ENCODE measurements around the gene EPHB1.

DNA sequence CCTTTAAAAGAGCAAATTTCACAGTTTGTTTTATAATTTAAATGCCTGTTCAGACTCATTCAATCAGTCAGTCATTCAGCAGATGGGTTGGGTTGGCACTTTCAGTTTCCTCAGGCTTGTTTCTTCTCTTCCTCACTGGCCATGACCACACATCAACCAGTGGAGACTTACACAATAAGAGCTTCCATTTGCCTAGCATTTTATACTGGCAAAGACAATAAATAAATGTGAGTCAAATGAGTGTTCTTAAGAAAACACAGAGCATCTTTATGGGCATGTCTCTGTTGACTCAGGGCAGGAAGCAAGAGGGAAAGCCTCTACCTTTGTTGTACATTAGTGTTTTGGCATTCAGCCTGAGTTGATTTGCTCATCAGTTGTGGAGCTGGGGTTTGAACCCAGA, 122.6 kb downstream of the EPHB1 start:
- TF ChIP-seq SPI1 (IDR thresholded peaks at IDR 0.05; ENCODE audit: low read depth, low read length) (no peak), POLR2A (IDR thresholded peaks at IDR 0.05; ENCODE audit: low read depth, low read length) (no peak), POLR2AphosphoS5 (IDR thresholded peaks at IDR 0.05; ENCODE audit: low read depth, low read length) (no peak), POU2F2 (IDR thresholded peaks at IDR 0.05; ENCODE audit: low read depth, low read length) (no peak), TAF1 (IDR thresholded peaks at IDR 0.05; ENCODE audit: low read depth, low read length) (no peak), PAX5 (IDR thresholded peaks at IDR 0.05; ENCODE audit: insufficient read depth, low read length, severe bottlenecking) (no peak)

All from GM12891 (cell line).